H1 (cell line): Measurements from ENCODE around the gene CYB5R3. TPM values are rescaled to one million over a fixed set of nuclear protein-coding genes. Genes with fewer than 3 reads are reported as not detected.

Experiments used
- CTCF ChIA-PET: fragments of 300-600 bp; sonication (Branson Sonifier 250); formaldehyde crosslinking; loops from one replicate; lab custom pipeline; 2021; ENCODE audit not compliant: partially characterized antibody; lab: Charles Lee
- POLR2A ChIA-PET: fragments of 300-600 bp; sonication (Branson Sonifier 250); formaldehyde crosslinking; loops from one replicate; lab custom pipeline; 2021; ENCODE audit warnings: inconsistent platforms; ENCODE audit not compliant: partially characterized antibody; lab: Charles Lee
- DNase-seq, 2 experiments: peaks; one replicate each; pipeline versions ENCODE4 v3.0.0 to v3.0.0-alpha.2; 2010 to 2022; ENCODE audit warnings: low spot score in 2 of 2, low read depth in 1 of 2, mixed read lengths in 1 of 2
- FAIRE-seq: peaks from 2 replicates; lab custom pipeline; 2011; peaks lifted over from hg19 to GRCh38; lab: Jason Lieb, UNC
- H2AFZ ChIP-seq: 2 replicates; pipeline ENCODE4 v1.8.1; 2012; ENCODE audit warnings: low read length, inconsistent platforms
- H2AK5ac ChIP-seq: 2 replicates; pipeline ENCODE4 v1.6.1; 2013; ENCODE audit warnings: low read depth, low read length
- H2BK120ac ChIP-seq: replicated peaks from 2 replicates; pipeline ENCODE3; 2013; ENCODE audit warnings: low read depth, low read length, inconsistent platforms
- H2BK12ac ChIP-seq: 2 replicates; pipeline ENCODE4 v1.6.1; 2013; ENCODE audit warnings: low read depth, low read length
- H2BK15ac ChIP-seq: 2 replicates; pipeline ENCODE4 v1.6.1; 2013; ENCODE audit warnings: low read length
- H2BK20ac ChIP-seq: 2 replicates; pipeline ENCODE4 v1.6.1; 2013; ENCODE audit warnings: low read length
- H2BK5ac ChIP-seq: 2 replicates; pipeline ENCODE4 v1.6.1; 2013; ENCODE audit warnings: low read depth, low read length
- H3K14ac ChIP-seq: 2 replicates; pipeline ENCODE4 v1.6.1; 2013; ENCODE audit warnings: inconsistent platforms; ENCODE audit not compliant: insufficient read length
- H3K18ac ChIP-seq: 2 replicates; pipeline ENCODE4 v1.6.1; 2013; ENCODE audit warnings: low read length; ENCODE audit errors: extremely low read depth
- H3K23ac ChIP-seq: 2 replicates; pipeline ENCODE4 v1.6.1; 2013; ENCODE audit warnings: inconsistent platforms; ENCODE audit not compliant: insufficient read length
- H3K23me2 ChIP-seq: 2 replicates; pipeline ENCODE4 v1.6.1; 2013; ENCODE audit warnings: low read depth, low read length
- H3K27ac ChIP-seq: 2 replicates; pipeline ENCODE4 v1.6.1; 2011; ENCODE audit warnings: low read depth, low read length, inconsistent platforms
- H3K27me3 ChIP-seq, 4 experiments: replicated peaks in 1 of 4; 1 replicate in 1 of 4; 2 replicates in 3 of 4; pipeline versions ENCODE4 v1.6.1 to v1.8.1; 2011 to 2013; ENCODE audit warnings: low read length in 3 of 4, mild to moderate bottlenecking in 3 of 4, inconsistent platforms in 2 of 4, mixed read lengths in 2 of 4, moderate library complexity in 1 of 4; ENCODE audit not compliant: control insufficient read depth in 3 of 4, insufficient read depth in 3 of 4; ENCODE audit errors: extremely low read depth in 1 of 4
- H3K36me3 ChIP-seq, 4 experiments: 2 replicates each; pipeline versions ENCODE4 v1.6.1 to v1.8.1; 2011 to 2013; ENCODE audit warnings: mild to moderate bottlenecking in 4 of 4, low read length in 3 of 4, moderate library complexity in 2 of 4, control low read depth in 1 of 4, inconsistent platforms in 1 of 4; ENCODE audit not compliant: insufficient read depth in 4 of 4, control insufficient read depth in 2 of 4
- H3K4ac ChIP-seq: replicated peaks from 2 replicates; pipeline ENCODE3; 2013; ENCODE audit warnings: low read length, low read depth, mixed read lengths, inconsistent platforms; ENCODE audit not compliant: insufficient read length
- H3K4me1 ChIP-seq, 4 experiments: replicated peaks in 1 of 4; 1 replicate in 1 of 4; 2 replicates in 3 of 4; pipeline versions ENCODE4 v1.6.1 to v1.8.1; 2011 to 2013; ENCODE audit warnings: low read length in 3 of 4, inconsistent platforms in 2 of 4, mixed read lengths in 1 of 4; ENCODE audit not compliant: insufficient read depth in 4 of 4, control insufficient read depth in 3 of 4
- H3K4me2 ChIP-seq, 2 experiments: 2 replicates each; pipeline versions ENCODE4 v1.6.1 to v1.8.1; 2011 to 2013; ENCODE audit warnings: low read depth in 2 of 2, low read length in 2 of 2, control low read depth in 1 of 2, inconsistent platforms in 1 of 2, mild to moderate bottlenecking in 1 of 2; ENCODE audit not compliant: insufficient read depth in 1 of 2
- H3K4me3 ChIP-seq, 4 experiments: fragments of 200-600, 300-600 bp in 1 of 4; sonication (generic), shearing (Covaris generic), sonication (Bioruptor Twin) in 1 of 4; 2 replicates each; pipeline versions ENCODE4 v1.5.1 to v1.8.1; 2011 to 2016; ENCODE audit warnings: low read length in 4 of 4, low read depth in 3 of 4, control low read depth in 2 of 4, inconsistent platforms in 2 of 4, mild to moderate bottlenecking in 2 of 4, mixed read lengths in 1 of 4, moderate library complexity in 1 of 4; ENCODE audit not compliant: insufficient read depth in 2 of 4; ENCODE audit errors: extremely low read depth in 1 of 4
- H3K56ac ChIP-seq: replicated peaks from 2 replicates; pipeline ENCODE3; 2013; ENCODE audit warnings: low read depth, mild to moderate bottlenecking, mixed read lengths, low read length, inconsistent platforms; ENCODE audit not compliant: insufficient read length
- H3K79me1 ChIP-seq: 2 replicates; pipeline ENCODE4 v1.6.1; 2013; ENCODE audit warnings: low read depth, low read length, control low read depth
- H3K79me2 ChIP-seq, 2 experiments: 2 replicates each; pipeline versions ENCODE4 v1.6.1 to v1.8.1; 2012 to 2013; ENCODE audit warnings: low read length in 2 of 2, mild to moderate bottlenecking in 2 of 2, inconsistent platforms in 1 of 2; ENCODE audit not compliant: insufficient read depth in 2 of 2, control insufficient read depth in 1 of 2
- H3K9ac ChIP-seq, 4 experiments: replicated peaks in 1 of 4; 1 replicate in 1 of 4; 2 replicates in 3 of 4; pipeline versions ENCODE4 v1.6.1 to v1.8.1; 2011 to 2013; ENCODE audit warnings: low read depth in 3 of 4, low read length in 3 of 4, control low read depth in 2 of 4, mild to moderate bottlenecking in 2 of 4, moderate library complexity in 2 of 4, inconsistent platforms in 1 of 4; ENCODE audit errors: extremely low read depth in 1 of 4
- H3K9me3 ChIP-seq, 2 experiments: 2 replicates each; pipeline versions ENCODE4 v1.6.1 to v1.8.1; 2012 to 2013; ENCODE audit warnings: mild to moderate bottlenecking in 2 of 2, moderate library complexity in 2 of 2, control low read depth in 1 of 2, inconsistent platforms in 1 of 2, low read depth in 1 of 2, low read length in 1 of 2, mixed read lengths in 1 of 2; ENCODE audit not compliant: insufficient read depth in 2 of 2
- H4K20me1 ChIP-seq, 2 experiments: replicated peaks in 1 of 2; 2 replicates each; pipeline versions ENCODE3 to v1.8.1; 2011 to 2013; ENCODE audit warnings: inconsistent platforms in 2 of 2, low read length in 2 of 2, mild to moderate bottlenecking in 1 of 2; ENCODE audit not compliant: insufficient read depth in 2 of 2, control insufficient read depth in 1 of 2
- H4K5ac ChIP-seq: 2 replicates; pipeline ENCODE4 v1.6.1; 2013; ENCODE audit warnings: low read length, low read depth, mixed read lengths, inconsistent platforms; ENCODE audit not compliant: insufficient read length
- H4K8ac ChIP-seq: 2 replicates; pipeline ENCODE4 v1.8.0; 2013; ENCODE audit warnings: mild to moderate bottlenecking, moderate library complexity, low read length, inconsistent platforms; ENCODE audit not compliant: insufficient read depth; ENCODE audit errors: extremely low read depth
- H4K91ac ChIP-seq: replicated peaks from 2 replicates; pipeline ENCODE3; 2013; ENCODE audit warnings: low read length, mixed read lengths, inconsistent platforms; ENCODE audit not compliant: insufficient read length
- ATF2 ChIP-seq: IDR thresholded peaks from 2 replicates; pipeline ENCODE4 v1.6.1; 2012; ENCODE audit warnings: low read length, inconsistent platforms
- BACH1 ChIP-seq: IDR thresholded peaks from 2 replicates; pipeline ENCODE4 v1.6.1; 2012; ENCODE audit warnings: low read length, improper control_type of control experiment
- CTCF ChIP-seq, 3 experiments: IDR thresholded peaks; 1 replicate in 2 of 3; 2 replicates in 1 of 3; pipeline versions ENCODE4 v1.5.1 to v1.6.1; 2011; ENCODE audit warnings: low read length in 3 of 3, mild to moderate bottlenecking in 3 of 3, inconsistent platforms in 2 of 3, low read depth in 1 of 3, moderate library complexity in 1 of 3; ENCODE audit not compliant: insufficient read depth in 1 of 3; ENCODE audit errors: control extremely low read depth in 1 of 3
- HDAC2 ChIP-seq, 2 experiments: fragments of 300-600 bp in 1 of 2; sonication (generic) in 1 of 2; IDR thresholded peaks; 2 replicates each; pipeline ENCODE4 v1.6.1; 2011 to 2012; ENCODE audit warnings: low read depth in 2 of 2, low read length in 2 of 2, mild to moderate bottlenecking in 2 of 2, moderate library complexity in 2 of 2, borderline replicate concordance in 1 of 2, inconsistent platforms in 1 of 2
- KDM4A ChIP-seq: IDR thresholded peaks from one replicate; pipeline ENCODE4 v1.7.1; 2012; ENCODE audit warnings: low read depth, mild to moderate bottlenecking, moderate library complexity, low read length, inconsistent platforms; ENCODE audit not compliant: severe bottlenecking
- RNF2 ChIP-seq: fragments of 200-900, 300-1000 bp; sonication (generic); IDR thresholded peaks from 2 replicates; pipeline ENCODE4 v1.7.1; 2016; ENCODE audit warnings: borderline replicate concordance, low read depth, mild to moderate bottlenecking, antibody characterized with exemption, low read length; ENCODE audit not compliant: poor library complexity, severe bottlenecking; ENCODE audit errors: missing control alignments
- WGBS, 2 experiments: shearing (Covaris generic) in 1 of 2; methylation state at CpG; one replicate each; pipeline versions ENCODE4 v1.1.6 to v1.1.7; 2013 to 2015; ENCODE audit warnings: low lambda C conversion rate in 2 of 2, mixed read lengths in 2 of 2, inconsistent platforms in 1 of 2, low coverage in 1 of 2, missing lambda C conversion rate in 1 of 2; ENCODE audit not compliant: insufficient replicate concordance in 2 of 2, insufficient coverage in 1 of 2, insufficient read length in 1 of 2; ENCODE audit errors: extremely low coverage in 1 of 2, missing lambda C conversion rate in 1 of 2; 5-methylcytosine and 5-hydroxymethylcytosine counted together
- polyA plus RNA-seq, 7 experiments: library from polyadenylated mRNA; depleted of rRNA in 3 of 7; stranded (reverse) in 5 of 7; unstranded in 2 of 7; fragments of >200 nt in 5 of 7; fragments of 200-250 nt in 2 of 7; gene quantifications; 1 replicate in 5 of 7; 2 replicates in 1 of 7; 4 replicates in 1 of 7; pipeline versions ENCODE4 v1.2.1 to v1.2.3, GENCODE V29; 2011 to 2013; ENCODE audit warnings: missing spikeins in 2 of 7, mixed read lengths in 2 of 7
- total RNA-seq: library from RNA; stranded (reverse); fragmentation: NEBNext Ultra II Directional; extraction: Animal tissue kit (Norgen Biotek cat#: 25700); gene quantifications from 2 replicates; pipeline ENCODE4 v1.2.1, GENCODE V29; 2021

The CYB5R3 gene
- total and polyA plus RNA-seq, 2 of the 8 experiments (the other 6 are each of a cell fraction or from before 2014, with no cell fraction given), result 75.3 to 113 TPM

GRCh38 chr22:42682113-42682851, 33.1 kb upstream of the CYB5R3 start:
- H3K23me2 ChIP-seq, result no peaks in the 10 kb centered on the region
- H4K5ac ChIP-seq, result no peak overlapping the region
- no peak overlapping the region for H2BK15ac ChIP-seq
- H4K8ac ChIP-seq, result no peak overlapping the region
- H3K79me2 ChIP-seq, result no peaks in the 10 kb centered on the region
- no peaks in the 10 kb centered on the region for H4K20me1 ChIP-seq
- no peak overlapping the region for H2BK20ac ChIP-seq
- no peak overlapping the region for H3K27ac ChIP-seq
- no peak overlapping the region for H2AFZ ChIP-seq
- no peak overlapping the region for H3K4me2 ChIP-seq
- H3K56ac ChIP-seq, result no peak overlapping the region
- no peak overlapping the region for H2BK120ac ChIP-seq
- H3K36me3 ChIP-seq, result no peaks in the 10 kb centered on the region
- no peak overlapping the region for H3K18ac ChIP-seq
- FAIRE-seq (no peak), DNase-seq (no peak)
- H3K4ac ChIP-seq, result no peak overlapping the region
- H3K4me1 ChIP-seq, result peaks cover 0 to 3% (median 1%) of the 10 kb centered on the region in 4 experiments; a peak in 2 of 7 replicates
- H3K79me1 ChIP-seq, result no peaks in the 10 kb centered on the region
- no peak overlapping the region for H2BK5ac ChIP-seq
- H3K4me3 ChIP-seq, result no peak overlapping the region
- H2AK5ac ChIP-seq, result no peak overlapping the region
- no peak overlapping the region for H3K23ac ChIP-seq
- H3K14ac ChIP-seq, result no peak overlapping the region
- no peak overlapping the region for H2BK12ac ChIP-seq
- CTCF ChIA-PET, result interaction anchor here (0.7 to 1.8 kb wide), 6 partner anchors 9 to 37 kb away, joined by 3 to 5 read pairs (median 3); no protein-coding TSS in a partner anchor
- 80% methylated on average over 10 of the region's 10 CpGs; no CpG with 5 or more reads in 1 of the 2 experiments for WGBS, 2 experiments
- peaks cover 0 to 3% of the 10 kb centered on the region in 2 experiments; a peak in 2 of 4 replicates for H3K9me3 ChIP-seq
- no peak overlapping the region for H4K91ac ChIP-seq
- no peak overlapping the region for H3K9ac ChIP-seq
- POLR2A ChIA-PET, result interaction anchor here (1.5 kb wide), 1 partner anchor 67 kb away, joined by 7 read pairs; the partner anchor contains the start of gene POLDIP3
- H3K27me3 ChIP-seq, result no peaks in the 10 kb centered on the region
- TF ChIP-seq KDM4A (no peak), CTCF (IDR thresholded peaks at IDR 0.05; ENCODE audit: control extremely low read depth in 1 of 3, insufficient read depth in 1 of 3, low read depth in 1 of 3, low read length in 3 of 3) (no peak), ATF2 (no peak), HDAC2 (IDR thresholded peaks at IDR 0.05; ENCODE audit: borderline replicate concordance in 1 of 2, low read depth in 2 of 2, low read length in 2 of 2) (no peak), RNF2 (no peak), BACH1 (no peak)
